Neural progenitor cell (in vitro differentiated cells): ENCODE measurements around the gene TNNC1.

Source experiments
- EZH2 ChIP-seq: fragments of 200-600 bp; sonication (generic); IDR thresholded peaks from 2 replicates; pipeline ENCODE4 v1.6.1; 2017; ENCODE audit warnings: antibody characterized with exemption, mild to moderate bottlenecking, moderate library complexity
- EZH2phosphoT487 ChIP-seq: fragments of 200-600 bp; sonication (generic); IDR thresholded peaks from 2 replicates; pipeline ENCODE4 v1.6.1; 2017; ENCODE audit warnings: antibody characterized with exemption
- TF ChIP-seq, protein P1 (sequence below): fragments of 200-600 bp; sonication (generic); IDR thresholded peaks from 2 replicates; pipeline ENCODE4 v1.5.1; 2017; ENCODE audit warnings: antibody characterized with exemption, mild to moderate bottlenecking

GRCh38 chr3:52440671-52441070 is 13.2 kb downstream of the TNNC1 start:
- TF ChIP-seq, protein P1, sequence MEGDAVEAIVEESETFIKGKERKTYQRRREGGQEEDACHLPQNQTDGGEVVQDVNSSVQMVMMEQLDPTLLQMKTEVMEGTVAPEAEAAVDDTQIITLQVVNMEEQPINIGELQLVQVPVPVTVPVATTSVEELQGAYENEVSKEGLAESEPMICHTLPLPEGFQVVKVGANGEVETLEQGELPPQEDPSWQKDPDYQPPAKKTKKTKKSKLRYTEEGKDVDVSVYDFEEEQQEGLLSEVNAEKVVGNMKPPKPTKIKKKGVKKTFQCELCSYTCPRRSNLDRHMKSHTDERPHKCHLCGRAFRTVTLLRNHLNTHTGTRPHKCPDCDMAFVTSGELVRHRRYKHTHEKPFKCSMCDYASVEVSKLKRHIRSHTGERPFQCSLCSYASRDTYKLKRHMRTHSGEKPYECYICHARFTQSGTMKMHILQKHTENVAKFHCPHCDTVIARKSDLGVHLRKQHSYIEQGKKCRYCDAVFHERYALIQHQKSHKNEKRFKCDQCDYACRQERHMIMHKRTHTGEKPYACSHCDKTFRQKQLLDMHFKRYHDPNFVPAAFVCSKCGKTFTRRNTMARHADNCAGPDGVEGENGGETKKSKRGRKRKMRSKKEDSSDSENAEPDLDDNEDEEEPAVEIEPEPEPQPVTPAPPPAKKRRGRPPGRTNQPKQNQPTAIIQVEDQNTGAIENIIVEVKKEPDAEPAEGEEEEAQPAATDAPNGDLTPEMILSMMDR = no peak
- TF ChIP-seq EZH2 (no peak), EZH2phosphoT487 (no peak)
